ENCODE data around the gene ATG4B.

Gene ATG4B

DNA sequence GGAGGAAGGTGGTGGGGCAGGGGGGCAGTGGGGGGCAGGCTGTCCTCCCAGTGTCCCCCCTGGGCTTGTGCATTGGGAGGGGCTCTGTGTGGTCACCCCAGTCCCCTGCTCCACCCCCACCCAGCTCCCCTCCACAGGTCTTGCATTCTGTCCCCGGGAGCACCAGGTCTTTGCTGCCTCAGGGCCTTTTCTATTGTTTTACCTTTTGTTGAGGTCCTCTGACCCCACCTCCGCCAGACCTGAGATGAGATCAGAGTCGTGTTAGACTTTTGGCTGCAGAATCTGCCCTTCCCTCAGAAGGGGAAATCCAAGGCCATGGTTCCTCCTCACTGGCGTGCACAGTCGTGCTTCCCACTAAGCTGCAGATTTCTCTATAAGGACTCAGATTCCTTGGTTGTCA is 20.8 kb downstream of the ATG4B start:
- TF ChIP-seq NFIC (IDR thresholded peaks at IDR 0.05) (no peak), RAD21 (IDR thresholded peaks at IDR 0.05; ENCODE audit: low read depth) (no peak), EGR1 (IDR thresholded peaks at IDR 0.05) (no peak), CEBPB (IDR thresholded peaks at IDR 0.05) (no peak), REST (IDR thresholded peaks at IDR 0.05; ENCODE audit: low read depth) (no peak), ZBTB7A (IDR thresholded peaks at IDR 0.05; ENCODE audit: low read depth) (no peak), TAF1 (IDR thresholded peaks at IDR 0.05; ENCODE audit: low read depth) (no peak)

DNA sequence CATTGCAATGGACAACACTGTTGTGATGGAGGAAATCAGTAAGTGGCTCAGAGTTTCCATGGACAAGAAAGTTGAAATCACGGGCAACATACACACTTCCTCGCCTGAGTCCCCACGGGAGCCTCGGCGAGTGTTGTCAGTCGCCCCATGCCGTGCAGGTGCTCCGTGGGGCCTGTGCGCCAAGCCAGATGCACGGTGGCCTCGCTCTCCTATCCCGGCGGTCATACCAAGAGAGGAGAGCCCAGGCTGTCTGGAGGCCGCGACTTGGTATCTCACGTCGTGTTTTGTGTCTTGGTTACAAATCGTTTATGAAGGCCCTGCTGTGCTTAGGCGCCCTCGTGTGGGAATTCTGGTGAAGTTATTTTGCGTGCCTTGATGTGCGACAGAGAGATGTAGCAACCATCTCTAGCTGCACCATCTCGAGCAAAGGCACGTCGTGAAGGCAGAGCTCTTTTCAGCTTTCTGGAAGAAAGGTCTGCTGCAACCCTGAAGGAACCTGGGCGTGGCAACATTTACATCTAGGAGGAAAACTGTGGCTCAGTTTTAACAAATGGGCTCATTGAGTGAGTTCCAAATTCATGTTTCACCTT is 21.8 kb downstream of the ATG4B start:
- TF ChIP-seq CREB1 (IDR thresholded peaks at IDR 0.05; ENCODE audit: low read depth): no peak
- peak; percentile 57 for TF ChIP-seq RAD21 (IDR thresholded peaks at IDR 0.05; ENCODE audit: low read depth)
- no peak for TF ChIP-seq ZBTB7A (IDR thresholded peaks at IDR 0.05; ENCODE audit: low read depth)
- no peak for TF ChIP-seq MAX (IDR thresholded peaks at IDR 0.05)

- TF ChIP-seq REST (IDR thresholded peaks at IDR 0.05; ENCODE audit: low read depth) (no peak), TAF1 (IDR thresholded peaks at IDR 0.05; ENCODE audit: low read depth) (no peak)
Observed at GRCh38 chr2:241660593-241661213, 23.2 kb downstream of the ATG4B start.

- TF ChIP-seq TAF1 (IDR thresholded peaks at IDR 0.05; ENCODE audit: low read depth): no peak
- no peak for TF ChIP-seq MAX (IDR thresholded peaks at IDR 0.05)
Observed at GRCh38 chr2:241665731-241666440, 28.4 kb downstream of the ATG4B start.

DNA sequence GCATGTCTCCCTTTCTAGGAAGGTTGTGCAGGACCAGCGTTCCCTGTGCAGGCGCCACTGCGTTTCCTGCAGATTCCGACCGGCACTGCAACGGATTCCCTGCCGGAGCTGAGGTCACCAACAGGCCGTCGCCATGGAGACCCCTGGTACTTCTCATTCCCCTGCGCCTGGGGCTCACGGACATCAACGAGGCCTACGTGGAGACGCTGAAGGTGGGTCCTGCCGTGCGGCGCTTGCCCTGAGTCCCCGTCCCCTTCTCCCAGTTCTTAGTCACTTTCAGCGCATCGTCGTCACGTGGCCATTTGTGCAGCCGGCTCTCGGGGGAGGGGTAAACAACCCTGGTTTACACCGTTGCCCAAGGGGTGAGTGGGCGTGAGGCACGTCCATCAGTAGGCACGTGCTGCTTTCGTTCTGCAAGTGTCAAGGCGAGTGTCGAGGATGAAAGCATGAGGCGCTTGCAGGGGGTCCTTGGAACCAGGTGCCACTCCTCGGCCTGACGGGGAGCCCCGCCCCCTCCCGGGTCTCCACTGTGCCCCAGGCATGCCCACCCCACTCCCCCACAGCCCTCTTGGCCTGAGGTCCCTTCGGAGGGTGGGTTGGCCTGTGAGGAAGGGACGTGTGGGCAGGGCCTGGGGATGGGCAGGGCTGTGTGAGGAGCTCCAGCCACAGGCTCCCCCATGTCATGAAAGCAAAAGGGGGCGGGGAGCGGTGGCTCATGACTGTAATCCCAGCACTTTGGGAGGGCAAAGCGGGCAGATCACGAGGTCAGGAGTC is 29.3 kb downstream of the ATG4B start:
- TF ChIP-seq EP300 (IDR thresholded peaks at IDR 0.05; ENCODE audit: borderline replicate concordance) (no peak), TAF1 (IDR thresholded peaks at IDR 0.05; ENCODE audit: low read depth) (no peak)

DNA sequence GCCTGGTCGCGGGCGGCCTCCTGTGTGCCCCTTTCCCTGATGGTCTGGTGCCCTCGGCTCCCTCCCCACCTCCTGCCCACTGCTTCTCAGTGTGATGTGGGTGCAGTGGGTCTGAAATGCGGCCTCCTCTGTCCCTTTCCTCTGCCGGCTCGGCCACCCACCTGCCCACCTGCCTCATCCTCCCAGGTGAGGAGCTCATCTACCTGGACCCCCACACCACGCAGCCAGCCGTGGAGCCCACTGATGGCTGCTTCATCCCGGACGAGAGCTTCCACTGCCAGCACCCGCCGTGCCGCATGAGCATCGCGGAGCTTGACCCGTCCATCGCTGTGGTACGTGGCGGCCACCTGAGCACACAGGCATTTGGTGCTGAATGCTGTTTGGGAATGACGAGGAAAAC is 30.9 kb downstream of the ATG4B start:
- TF ChIP-seq EP300 (IDR thresholded peaks at IDR 0.05; ENCODE audit: borderline replicate concordance) (no peak), EGR1 (IDR thresholded peaks at IDR 0.05) (no peak), REST (IDR thresholded peaks at IDR 0.05; ENCODE audit: low read depth) (no peak), ZBTB7A (IDR thresholded peaks at IDR 0.05; ENCODE audit: low read depth) (no peak), MAX (IDR thresholded peaks at IDR 0.05) (no peak), YY1 (IDR thresholded peaks at IDR 0.05; ENCODE audit: low read depth) (no peak), CEBPB (IDR thresholded peaks at IDR 0.05) (no peak), USF1 (IDR thresholded peaks at IDR 0.05) (no peak), NFIC (IDR thresholded peaks at IDR 0.05) (no peak), TAF1 (IDR thresholded peaks at IDR 0.05; ENCODE audit: low read depth) (no peak), CREB1 (IDR thresholded peaks at IDR 0.05; ENCODE audit: low read depth) (no peak), TEAD4 (IDR thresholded peaks at IDR 0.05) (no peak), RAD21 (IDR thresholded peaks at IDR 0.05; ENCODE audit: low read depth) (no peak), FOXM1 (IDR thresholded peaks at IDR 0.05; ENCODE audit: borderline replicate concordance, low read depth) (no peak), TCF12 (IDR thresholded peaks at IDR 0.05; ENCODE audit: low read depth) (no peak)
